ENCODE measurements around the gene CD109. TPM values are rescaled to one million over a fixed set of nuclear protein-coding genes. Genes with fewer than 3 reads are reported as not detected.

Gene CD109
- total and polyA plus RNA-seq, 2 of the 8 experiments (the other 6 are each of a cell fraction or from before 2014, with no cell fraction given), result 1.4 to 5.3 TPM

GRCh38 chr6:73699676-73700459 is 3.9 kb downstream of the CD109 start:
- Histone ChIP-seq H2BK5ac (ENCODE audit: low read depth, low read length) (no peak overlapping the region), H3K4ac (replicated peaks; ENCODE audit: insufficient read length, low read depth, low read length) (no peak overlapping the region), H2BK120ac (replicated peaks; ENCODE audit: low read depth, low read length) (no peak overlapping the region), H3K23ac (ENCODE audit: insufficient read length) (no peak overlapping the region), H2BK20ac (ENCODE audit: low read length) (no peak overlapping the region), H2BK15ac (ENCODE audit: low read length) (no peak overlapping the region), H3K36me3 (ENCODE audit: control insufficient read depth in 2 of 4, insufficient read depth in 4 of 4, low read length in 3 of 4) (no peaks in the 10 kb centered on the region), H3K18ac (ENCODE audit: extremely low read depth, low read length) (no peak overlapping the region), H3K79me1 (ENCODE audit: low read depth, low read length) (no peaks in the 10 kb centered on the region), H2AFZ (ENCODE audit: low read length) (no peak overlapping the region), H3K9me3 (ENCODE audit: insufficient read depth in 2 of 2, low read depth in 1 of 2, low read length in 1 of 2) (no peaks in the 10 kb centered on the region), H4K91ac (replicated peaks; ENCODE audit: insufficient read length, low read length) (no peak overlapping the region), H3K56ac (replicated peaks; ENCODE audit: insufficient read length, low read depth, low read length) (no peak overlapping the region), H3K4me1 (replicated peaks in 1 of 4; ENCODE audit: control insufficient read depth in 3 of 4, insufficient read depth in 4 of 4, low read length in 3 of 4) (peaks cover 0 to 4% (median 0%) of the 10 kb centered on the region in 4 experiments; a peak in 3 of 7 replicates), H3K14ac (ENCODE audit: insufficient read length) (no peak overlapping the region), H2BK12ac (ENCODE audit: low read depth, low read length) (no peak overlapping the region), H4K5ac (ENCODE audit: insufficient read length, low read depth, low read length) (no peak overlapping the region), H4K20me1 (replicated peaks in 1 of 2; ENCODE audit: control insufficient read depth in 1 of 2, insufficient read depth in 2 of 2, low read length in 2 of 2) (no peaks in the 10 kb centered on the region), H2AK5ac (ENCODE audit: low read depth, low read length) (no peak overlapping the region), H4K8ac (ENCODE audit: extremely low read depth, insufficient read depth, low read length) (no peak overlapping the region), H3K27ac (ENCODE audit: low read depth, low read length) (no peak overlapping the region), H3K27me3 (replicated peaks in 1 of 4; ENCODE audit: control insufficient read depth in 3 of 4, extremely low read depth in 1 of 4, insufficient read depth in 3 of 4, low read length in 3 of 4) (no peaks in the 10 kb centered on the region; a peak in 2 of 7 replicates), H3K4me3 (ENCODE audit: extremely low read depth in 1 of 4, insufficient read depth in 2 of 4, low read depth in 3 of 4, low read length in 4 of 4) (no peak overlapping the region), H3K23me2 (ENCODE audit: low read depth, low read length) (peaks cover 5% of the 10 kb centered on the region), H3K4me2 (ENCODE audit: insufficient read depth in 1 of 2, low read depth in 2 of 2, low read length in 2 of 2) (no peak overlapping the region), H3K9ac (replicated peaks in 1 of 4; ENCODE audit: extremely low read depth in 1 of 4, low read depth in 3 of 4, low read length in 3 of 4) (no peak overlapping the region), H3K79me2 (ENCODE audit: control insufficient read depth in 1 of 2, insufficient read depth in 2 of 2, low read length in 2 of 2) (no peaks in the 10 kb centered on the region)
- ChIA-PET CTCF (ENCODE audit: partially characterized antibody) (interaction anchor here (0.6 to 1.3 kb wide), 5 partner anchors 19 to 1521 kb away, joined by 3 to 5 read pairs (median 3); no protein-coding TSS in a partner anchor), POLR2A (ENCODE audit: partially characterized antibody) (no interaction called here)
- no peak for FAIRE-seq
- 86% methylated on average over 4 of the region's 4 CpGs; no CpG with 5 or more reads in 1 of the 2 experiments for WGBS, 2 experiments (ENCODE audit: extremely low coverage in 1 of 2, insufficient coverage in 1 of 2, insufficient read length in 1 of 2, insufficient replicate concordance in 2 of 2, low coverage in 1 of 2, low lambda C conversion rate in 2 of 2, missing lambda C conversion rate in 1 of 2)
- no peak for DNase-seq (ENCODE audit: low read depth in 1 of 2, low spot score in 2 of 2)
- TF ChIP-seq SP1 (IDR thresholded peaks at IDR 0.05; ENCODE audit: low read depth, low read length) (no peak), SP4 (IDR thresholded peaks at IDR 0.05; ENCODE audit: low read length) (no peak), YY1 (IDR thresholded peaks at IDR 0.05; ENCODE audit: low read depth, low read length) (no peak), PHF8 (conservative IDR thresholded peaks at IDR 0.05; ENCODE audit: low read depth, low read length) (no peak), HDAC6 (IDR thresholded peaks at IDR 0.05; ENCODE audit: low read depth, low read length) (no peak), CBX8 (IDR thresholded peaks at IDR 0.05; ENCODE audit: borderline replicate concordance, low read depth, low read length) (no peak), JUN (IDR thresholded peaks at IDR 0.05; ENCODE audit: low read depth, low read length) (no peak), EP300 (IDR thresholded peaks at IDR 0.05; ENCODE audit: borderline replicate concordance in 1 of 2, low read depth in 2 of 2, low read length in 2 of 2) (no peak), RBBP5 (IDR thresholded peaks at IDR 0.05; ENCODE audit: borderline replicate concordance, low read depth, low read length) (no peak), SP2 (IDR thresholded peaks at IDR 0.05; ENCODE audit: low read length) (no peak), RAD21 (IDR thresholded peaks at IDR 0.05 in 1 of 2, conservative IDR thresholded peaks at IDR 0.05 in 1 of 2; ENCODE audit: low read depth in 2 of 2, low read length in 2 of 2) (no peak), HDAC2 (IDR thresholded peaks at IDR 0.05; ENCODE audit: borderline replicate concordance in 1 of 2, low read depth in 2 of 2, low read length in 2 of 2) (no peak), CREB1 (IDR thresholded peaks at IDR 0.05) (no peak)

All from H1 (cell line).